CD4-positive, alpha-beta T cell treated with Interleukin-4 for 1 hour (primary cell): Measurements from ENCODE around the gene ABCA1.
"Not testable (repeated sequence)": the region's sequence is repeated elsewhere in the genome, so short reads cannot be mapped to it uniquely, and the experiment has no call there.

ENCODE experiments used
- DNase-seq, 2 donors: peaks; one replicate each; pipeline ENCODE4 v3.0.0-alpha.2; 2020 to 2022

Gene ABCA1

DNA sequence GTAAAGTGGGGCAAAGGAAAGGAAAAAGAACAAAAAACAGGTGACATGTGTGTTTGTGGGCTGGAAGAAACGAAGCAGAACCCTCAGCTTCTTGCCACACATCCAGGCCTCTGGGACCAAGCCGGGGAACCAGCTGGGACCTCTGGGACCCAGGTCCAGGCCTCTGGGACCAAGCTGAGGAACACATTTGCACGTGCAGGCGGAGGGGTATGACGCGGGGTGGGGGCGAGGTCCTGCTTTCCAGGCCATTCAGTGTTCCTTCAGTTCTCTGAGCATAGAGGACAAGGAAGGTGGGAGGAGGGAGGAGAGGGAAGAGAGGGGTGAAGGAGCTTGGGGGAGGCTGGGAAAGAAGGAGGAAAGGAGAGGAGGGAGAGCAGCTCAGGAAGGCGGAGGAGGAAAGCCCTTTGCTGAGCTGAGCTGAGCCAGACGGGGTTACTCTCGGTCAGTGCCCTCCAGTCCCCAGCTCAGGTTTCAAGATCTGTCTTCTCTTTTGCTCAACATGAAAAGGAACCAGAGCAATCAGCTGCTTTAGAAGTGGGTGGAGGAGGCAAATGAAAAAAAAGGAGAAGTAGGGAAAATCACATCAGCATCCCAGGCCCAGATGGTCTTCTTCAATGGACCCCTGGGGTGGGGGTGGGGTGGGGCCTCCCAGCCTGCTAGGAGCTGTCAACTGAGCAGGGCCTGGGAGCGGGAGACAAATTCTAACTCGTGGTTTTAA, 59.1 kb downstream of the ABCA1 start:
- DNase-seq: peak; percentile 11 to 61

DNA sequence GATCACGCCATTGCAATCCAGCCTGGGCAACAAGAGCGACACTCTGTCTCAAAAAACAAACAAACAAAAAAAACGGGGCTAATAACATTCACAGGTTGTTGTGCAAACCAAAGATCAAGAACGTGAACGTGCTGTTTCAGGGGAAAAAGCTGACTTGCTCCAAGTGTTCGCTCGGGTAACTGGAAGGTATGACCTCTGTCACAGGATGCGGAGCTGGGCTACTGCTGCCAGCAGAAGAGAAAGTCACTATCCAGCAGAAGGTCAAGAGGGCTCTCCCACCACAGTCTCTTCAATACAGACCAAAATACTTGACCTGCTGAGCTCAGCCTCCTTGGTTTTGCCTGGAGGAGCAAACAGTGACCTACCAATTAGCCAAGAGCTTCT, 59.7 kb downstream of the ABCA1 start:
- DNase-seq: no peak

- peak in 1 of 2 donors; percentile 50 for DNase-seq
These were observed 61.8 kb downstream of the ABCA1 start for GRCh38 chr9:104866191-104866590.

DNA sequence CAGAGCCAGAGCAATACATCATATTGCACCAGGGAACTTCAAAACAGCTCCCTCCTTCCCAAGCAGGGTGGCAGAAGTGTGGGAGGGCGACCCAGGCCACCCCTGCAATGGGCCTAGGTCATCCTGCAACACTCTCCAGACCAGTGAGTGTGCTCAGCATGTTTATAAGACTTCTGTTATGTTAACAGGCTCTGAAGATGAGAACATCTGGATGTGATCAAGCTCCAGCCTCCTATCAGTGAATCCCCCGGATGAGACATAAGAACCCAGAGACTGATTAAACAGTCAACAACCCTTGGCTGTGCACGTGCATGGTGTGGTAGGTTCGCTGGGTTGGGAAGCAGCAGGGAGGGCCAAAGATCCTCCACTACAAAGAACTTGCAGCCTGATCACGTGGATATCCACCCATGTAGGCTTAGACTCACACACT, 63.3 kb downstream of the ABCA1 start:
- no peak for DNase-seq

GRCh38 chr9:104863180-104863883, 64.6 kb downstream of the ABCA1 start:
- peak; percentile 57 to 71 for DNase-seq

- no peak for DNase-seq
These were observed 66.6 kb downstream of the ABCA1 start for GRCh38 chr9:104861397-104861796.

- DNase-seq: no peak
These were observed 67.7 kb downstream of the ABCA1 start for GRCh38 chr9:104860263-104860662.

- DNase-seq: no peak
These were observed 69.1 kb downstream of the ABCA1 start for GRCh38 chr9:104858846-104859245.

- no peak for DNase-seq
These were observed 69.7 kb downstream of the ABCA1 start for GRCh38 chr9:104858271-104858670.

DNA sequence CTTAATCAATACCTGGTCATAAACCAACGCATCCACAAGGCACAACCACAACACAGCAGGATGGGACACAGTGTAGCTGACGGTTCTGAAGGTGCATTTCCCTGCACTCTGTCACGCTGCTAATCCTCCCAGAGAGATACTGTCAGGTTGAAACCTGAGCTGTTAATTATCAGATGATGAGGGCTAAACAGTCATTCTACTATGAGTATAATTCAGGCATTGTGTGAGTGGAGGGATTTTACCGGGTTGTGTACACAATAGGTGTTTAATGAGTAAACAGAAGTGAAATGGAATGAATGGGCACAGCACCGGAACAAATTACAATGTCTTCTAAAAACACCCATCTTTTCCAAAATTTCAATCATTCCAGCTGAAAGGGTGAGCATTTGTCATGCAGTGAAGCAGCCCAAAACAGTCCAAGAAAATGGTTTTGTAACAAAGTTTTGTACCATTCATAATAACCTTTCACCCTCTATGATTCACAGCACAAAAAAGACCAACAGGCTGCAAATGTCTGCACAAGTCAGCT, 71.5 kb downstream of the ABCA1 start:
- no peak for DNase-seq

DNA sequence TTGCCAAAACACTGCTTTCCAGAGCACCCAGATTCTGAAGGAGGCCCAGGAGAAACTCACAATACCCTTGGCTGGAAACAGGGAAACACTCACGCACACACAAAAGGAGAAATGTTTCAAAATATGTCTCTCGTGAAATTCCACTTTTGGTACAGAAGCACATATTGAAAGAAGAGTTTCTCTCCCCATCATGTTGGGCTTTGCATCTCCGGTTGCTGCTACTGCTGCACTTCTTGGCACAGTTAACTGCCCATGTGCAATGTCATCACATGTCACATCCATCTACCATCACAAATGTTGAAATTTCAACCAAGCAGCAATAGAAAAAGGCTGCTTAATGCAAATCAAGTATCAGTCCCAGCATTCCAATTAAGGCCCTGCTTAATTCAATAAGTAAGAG, 72.1 kb downstream of the ABCA1 start:
- DNase-seq: no peak

- DNase-seq: not testable (repeated sequence)
These were observed 72.7 kb downstream of the ABCA1 start for GRCh38 chr9:104855258-104855657.

DNA sequence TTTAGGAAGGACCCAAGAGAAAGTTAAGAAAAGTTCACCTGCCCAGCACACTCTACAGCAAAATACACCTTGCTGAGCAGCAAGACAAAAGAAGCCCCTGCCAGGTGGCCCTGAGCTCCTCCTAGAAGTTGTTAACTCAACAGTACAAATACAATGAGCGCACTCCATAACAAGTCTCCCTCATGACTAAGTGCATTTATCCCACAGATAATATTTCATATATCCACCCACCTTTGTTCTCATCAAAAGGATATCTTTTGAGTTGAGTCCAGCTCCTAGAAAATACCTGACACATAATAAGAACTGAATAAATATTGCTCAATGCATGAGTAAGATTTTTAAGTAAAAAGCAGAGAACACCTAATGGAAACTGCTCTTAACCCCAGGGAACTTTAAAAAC, 73.3 kb downstream of the ABCA1 start:
- no peak for DNase-seq

- DNase-seq: no peak
These were observed 74.3 kb downstream of the ABCA1 start for GRCh38 chr9:104853683-104854082.

GRCh38 chr9:104853159-104853558, 74.8 kb downstream of the ABCA1 start:
- no peak for DNase-seq

DNA sequence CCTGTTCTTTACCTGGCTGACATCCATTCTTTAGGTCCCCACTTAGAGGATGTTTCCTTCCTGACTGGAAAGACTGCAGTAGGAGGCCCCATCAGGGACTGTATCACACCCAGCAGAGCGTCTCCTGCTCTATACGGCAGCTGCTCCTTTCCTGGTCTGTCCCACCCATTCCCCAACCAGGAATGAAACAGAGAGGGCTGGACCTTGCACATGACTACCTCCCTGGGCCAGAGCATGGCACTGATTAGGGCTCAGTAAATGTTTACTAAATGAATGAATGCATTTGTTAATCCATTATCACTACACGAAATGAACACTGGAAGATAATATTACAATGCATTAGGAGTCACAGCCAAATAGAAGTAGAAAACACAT, 76.4 kb downstream of the ABCA1 start:
- DNase-seq: no peak

- no peak for DNase-seq
These were observed 77.0 kb downstream of the ABCA1 start for GRCh38 chr9:104850786-104851545.

DNA sequence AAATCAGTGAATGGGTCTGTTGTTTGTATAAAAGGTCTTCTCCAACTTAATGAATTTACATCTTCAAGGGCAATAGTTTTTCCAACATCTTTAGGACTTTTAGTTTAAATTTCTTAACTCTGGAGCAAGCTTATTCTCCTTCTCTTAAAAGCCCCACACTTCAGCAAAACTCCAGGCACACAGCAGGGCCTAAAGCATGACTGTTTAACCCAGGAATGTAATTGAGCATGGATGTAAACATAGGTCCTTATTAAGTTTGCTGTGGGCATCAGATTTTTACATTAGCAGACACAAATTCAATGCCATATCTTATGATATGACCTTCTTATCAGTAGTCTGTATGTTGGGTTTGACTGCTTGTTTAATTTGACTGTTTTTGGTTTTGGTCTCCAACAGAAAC, 78.9 kb downstream of the ABCA1 start:
- no peak for DNase-seq

GRCh38 chr9:104844710-104845109, 83.2 kb downstream of the ABCA1 start:
- no peak for DNase-seq

GRCh38 chr9:104843644-104844240, 84.2 kb downstream of the ABCA1 start:
- no peak for DNase-seq

- DNase-seq: no peak
These were observed 85.3 kb downstream of the ABCA1 start for GRCh38 chr9:104842698-104843097.

- DNase-seq: no peak
These were observed 86.3 kb downstream of the ABCA1 start for GRCh38 chr9:104841601-104842141.

- DNase-seq: no peak
These were observed 89.0 kb downstream of the ABCA1 start for GRCh38 chr9:104838958-104839357.
